ENCODE results near the gene CAPN7. TPM values are rescaled to one million over a fixed set of nuclear protein-coding genes. Genes with fewer than 3 reads are reported as not detected.

The CAPN7 gene
- total and polyA plus RNA-seq, 5 donors: 13.2 to 33.7 (median 28.9) TPM

- WGBS: 84% methylated on average over 10 of the region's 10 CpGs
Observed at GRCh38 chr3:15199493-15200105, 6.4 kb upstream of the CAPN7 start.

GRCh38 chr3:15204005-15204404 lies 2.0 kb upstream of the CAPN7 start:
- Histone ChIP-seq H3K27ac (ENCODE audit: low read length) (no peak overlapping the region), H3K4me3 (ENCODE audit: low read length) (no peak overlapping the region), H3K9me3 (ENCODE audit: control insufficient read depth, low read length) (no peaks in the 10 kb centered on the region), H3K4me1 (ENCODE audit: control insufficient read depth, insufficient read depth, low read length) (no peaks in the 10 kb centered on the region), H3K27me3 (ENCODE audit: control insufficient read depth, insufficient read depth) (no peaks in the 10 kb centered on the region)
- intact Hi-C loops (cut with DNase I): loop anchor here in 3 of 4 donors (10.0 kb wide), 4 partner anchors 181 to 351 kb away; no protein-coding TSS in a partner anchor
- WGBS: 57% methylated on average over 3 of the region's 3 CpGs
- ATAC-seq (no peak), DNase-seq (no peak)

More at GRCh38 chr3:15199493-15200105, 6.4 kb upstream of the CAPN7 start:
- DNase-seq: no peak
- Histone ChIP-seq H3K27me3 (ENCODE audit: control insufficient read depth, insufficient read depth) (no peaks in the 10 kb centered on the region), H3K9me3 (ENCODE audit: control insufficient read depth, low read length) (no peaks in the 10 kb centered on the region), H3K27ac (ENCODE audit: low read length) (no peak overlapping the region), H3K4me3 (ENCODE audit: low read length) (no peak overlapping the region), H3K4me1 (ENCODE audit: control insufficient read depth, insufficient read depth, low read length) (no peaks in the 10 kb centered on the region)
- intact Hi-C loops (cut with DNase I): loop anchor here in 3 of 4 donors (5.0 to 10.0 kb wide), 5 partner anchors 185 to 355 kb away; no protein-coding TSS in a partner anchor
- ATAC-seq: no peak

GRCh38 chr3:15205482-15205933 lies 538 bp upstream of the CAPN7 start:
- no peaks in the 10 kb centered on the region for H3K9me3 ChIP-seq (ENCODE audit: control insufficient read depth, low read length)
- peak overlapping the region; percentile 88 for H3K4me3 ChIP-seq (ENCODE audit: low read length)
- H3K4me1 ChIP-seq (ENCODE audit: control insufficient read depth, insufficient read depth, low read length): no peaks in the 10 kb centered on the region
- 5% methylated on average over 3 of the region's 3 CpGs for WGBS
- intact Hi-C loops (cut with DNase I): loop anchor here in 3 of 4 donors (10.0 kb wide), 4 partner anchors 179 to 349 kb away; no protein-coding TSS in a partner anchor
- no peaks in the 10 kb centered on the region for H3K27me3 ChIP-seq (ENCODE audit: control insufficient read depth, insufficient read depth)
- H3K27ac ChIP-seq (ENCODE audit: low read length): peak overlapping the region; percentile 65
- ATAC-seq (no peak), DNase-seq (no peak)

- H3K27me3 ChIP-seq (ENCODE audit: control insufficient read depth, insufficient read depth): no peaks in the 10 kb centered on the region
- WGBS: 2% methylated on average over 30 of the region's 30 CpGs
- DNase-seq (no peak), ATAC-seq (peak; percentile 58 to 65)
- H3K4me3 ChIP-seq (ENCODE audit: low read length): peak overlapping the region; percentile 88
- H3K27ac ChIP-seq (ENCODE audit: low read length): peak overlapping the region; percentile 74
- intact Hi-C loops (cut with DNase I): loop anchor here in 3 of 4 donors (10.0 kb wide), 4 partner anchors 178 to 348 kb away; no protein-coding TSS in a partner anchor
- H3K9me3 ChIP-seq (ENCODE audit: control insufficient read depth, low read length): no peaks in the 10 kb centered on the region
- H3K4me1 ChIP-seq (ENCODE audit: control insufficient read depth, insufficient read depth, low read length): no peaks in the 10 kb centered on the region
Observed at GRCh38 chr3:15206662-15207576, 873 bp downstream of the CAPN7 start.

- DNase-seq: no peak
- WGBS: 69% methylated on average over 5 of the region's 5 CpGs
- Histone ChIP-seq H3K4me1 (ENCODE audit: control insufficient read depth, insufficient read depth, low read length) (no peaks in the 10 kb centered on the region), H3K9me3 (ENCODE audit: control insufficient read depth, low read length) (no peaks in the 10 kb centered on the region), H3K4me3 (ENCODE audit: low read length) (peak overlapping the region; percentile 88), H3K27ac (ENCODE audit: low read length) (peak overlapping the region; percentile 31), H3K27me3 (ENCODE audit: control insufficient read depth, insufficient read depth) (no peaks in the 10 kb centered on the region)
- no peak for ATAC-seq
- intact Hi-C loops (cut with DNase I): loop anchor here in 3 of 4 donors (10.0 kb wide), 4 partner anchors 177 to 347 kb away; no protein-coding TSS in a partner anchor
Observed at GRCh38 chr3:15207836-15208504, 1.9 kb downstream of the CAPN7 start.

GRCh38 chr3:15211937-15212336 lies 5.9 kb downstream of the CAPN7 start:
- no peak overlapping the region for H3K4me3 ChIP-seq (ENCODE audit: low read length)
- no peak for ATAC-seq
- no peaks in the 10 kb centered on the region for H3K9me3 ChIP-seq (ENCODE audit: control insufficient read depth, low read length)
- no peak for DNase-seq
- intact Hi-C loops (cut with DNase I): no loop called here
- no peaks in the 10 kb centered on the region for H3K27me3 ChIP-seq (ENCODE audit: control insufficient read depth, insufficient read depth)
- H3K27ac ChIP-seq (ENCODE audit: low read length): no peak overlapping the region
- peaks cover 1% of the 10 kb centered on the region for H3K4me1 ChIP-seq (ENCODE audit: control insufficient read depth, insufficient read depth, low read length)

- WGBS: 77% methylated on average over 1 of the region's 1 CpG
- Histone ChIP-seq H3K4me3 (ENCODE audit: low read length) (no peak overlapping the region), H3K4me1 (ENCODE audit: control insufficient read depth, insufficient read depth, low read length) (peaks cover 3% of the 10 kb centered on the region), H3K27ac (ENCODE audit: low read length) (no peak overlapping the region), H3K27me3 (ENCODE audit: control insufficient read depth, insufficient read depth) (no peaks in the 10 kb centered on the region), H3K9me3 (ENCODE audit: control insufficient read depth, low read length) (no peaks in the 10 kb centered on the region)
- intact Hi-C loops (cut with DNase I): no loop called here
- DNase-seq: no peak
- ATAC-seq: no peak
Observed at GRCh38 chr3:15214758-15215157, 8.7 kb downstream of the CAPN7 start.

GRCh38 chr3:15215996-15216395 lies 9.9 kb downstream of the CAPN7 start:
- intact Hi-C loops (cut with DNase I): no loop called here
- Histone ChIP-seq H3K9me3 (ENCODE audit: control insufficient read depth, low read length) (no peaks in the 10 kb centered on the region), H3K4me1 (ENCODE audit: control insufficient read depth, insufficient read depth, low read length) (peaks cover 3% of the 10 kb centered on the region), H3K27ac (ENCODE audit: low read length) (no peak overlapping the region), H3K4me3 (ENCODE audit: low read length) (no peak overlapping the region), H3K27me3 (ENCODE audit: control insufficient read depth, insufficient read depth) (no peaks in the 10 kb centered on the region)
- no peak for DNase-seq
- no peak for ATAC-seq
- 85% methylated on average over 2 of the region's 2 CpGs for WGBS

- Histone ChIP-seq H3K9me3 (ENCODE audit: control insufficient read depth, low read length) (no peaks in the 10 kb centered on the region), H3K27ac (ENCODE audit: low read length) (no peak overlapping the region), H3K4me3 (ENCODE audit: low read length) (no peak overlapping the region), H3K4me1 (ENCODE audit: control insufficient read depth, insufficient read depth, low read length) (peaks cover 3% of the 10 kb centered on the region), H3K27me3 (ENCODE audit: control insufficient read depth, insufficient read depth) (no peaks in the 10 kb centered on the region)
- DNase-seq (no peak), ATAC-seq (no peak)
- intact Hi-C loops (cut with DNase I): no loop called here
- WGBS: 96% methylated on average over 1 of the region's 1 CpG
Observed at GRCh38 chr3:15216501-15216900, 10.5 kb downstream of the CAPN7 start.

GRCh38 chr3:15217011-15217671 lies 11.1 kb downstream of the CAPN7 start:
- no peak for ATAC-seq
- intact Hi-C loops (cut with DNase I): no loop called here

More at GRCh38 chr3:15217011-15217671, 11.1 kb downstream of the CAPN7 start:
- H3K27ac ChIP-seq (ENCODE audit: low read length): no peak overlapping the region
- H3K27me3 ChIP-seq (ENCODE audit: control insufficient read depth, insufficient read depth): no peaks in the 10 kb centered on the region
- H3K9me3 ChIP-seq (ENCODE audit: control insufficient read depth, low read length): no peaks in the 10 kb centered on the region
- no peak overlapping the region for H3K4me3 ChIP-seq (ENCODE audit: low read length)
- H3K4me1 ChIP-seq (ENCODE audit: control insufficient read depth, insufficient read depth, low read length): peaks cover 3% of the 10 kb centered on the region
- DNase-seq: no peak
- 91% methylated on average over 4 of the region's 4 CpGs for WGBS
